OCI-LY1 (cell line): ENCODE measurements around the gene PKD2.
A peak's percentile ranks its signal among the peaks of the same experiment; 100 is the strongest.

Source experiments
- H2AFZ ChIP-seq: fragments of 200-600 bp; sonication (generic), shearing (Covaris generic); 2 replicates; pipeline ENCODE4 v1.6.0; 2014; ENCODE audit warnings: antibody characterized with exemption, mild to moderate bottlenecking, low read length
- H3F3A ChIP-seq: fragments of 200-600 bp; sonication (generic), shearing (Covaris generic); 2 replicates; pipeline ENCODE4 v1.6.0; 2014; ENCODE audit warnings: mild to moderate bottlenecking, antibody characterized with exemption, low read length, moderate library complexity; ENCODE audit not compliant: insufficient read depth
- H3K27ac ChIP-seq: fragments of 200-600 bp; sonication (generic); 2 replicates; pipeline ENCODE4 v1.5.1; 2014; ENCODE audit warnings: low read length, mixed run types, mild to moderate bottlenecking, low read depth; ENCODE audit not compliant: poor library complexity, severe bottlenecking
- H3K27me3 ChIP-seq: fragments of 200-600 bp; sonication (generic); 2 replicates; pipeline ENCODE4 v1.6.0; 2014; ENCODE audit warnings: antibody characterized with exemption, mild to moderate bottlenecking, low read length, moderate library complexity; ENCODE audit not compliant: insufficient read depth
- H3K36me3 ChIP-seq: fragments of 200-600 bp; sonication (generic); 2 replicates; pipeline ENCODE4 v1.6.1; 2014; ENCODE audit warnings: mild to moderate bottlenecking, antibody characterized with exemption, low read length, moderate library complexity, mixed read lengths; ENCODE audit not compliant: insufficient read depth
- H3K4me1 ChIP-seq: fragments of 200-600 bp; sonication (generic); 2 replicates; pipeline ENCODE4 v1.5.1; 2014; ENCODE audit warnings: mild to moderate bottlenecking, low read length, moderate library complexity; ENCODE audit not compliant: insufficient read depth, severe bottlenecking
- H3K4me2 ChIP-seq: fragments of 200-600 bp; sonication (generic), shearing (Covaris generic); 2 replicates; pipeline ENCODE4 v1.6.1; 2014; ENCODE audit warnings: low read length
- H3K4me3 ChIP-seq: fragments of 200-600 bp; sonication (generic); 2 replicates; pipeline ENCODE4 v1.5.1; 2014; ENCODE audit warnings: low read length, low read depth, mild to moderate bottlenecking, mixed read lengths; ENCODE audit not compliant: poor library complexity, severe bottlenecking
- H3K79me2 ChIP-seq: fragments of 200-600 bp; shearing (Covaris generic); 2 replicates; pipeline ENCODE4 v1.6.1; 2016; ENCODE audit warnings: mixed run types, low read length, mixed read lengths; ENCODE audit not compliant: insufficient read depth
- H3K9ac ChIP-seq: fragments of 200-600 bp; sonication (generic), shearing (Covaris generic); 2 replicates; pipeline ENCODE4 v1.6.1; 2014; ENCODE audit warnings: mild to moderate bottlenecking, low read length, mixed read lengths
- H3K9me2 ChIP-seq: fragments of 200-600 bp; sonication (generic), shearing (Covaris generic); 2 replicates; pipeline ENCODE4 v1.6.1; 2014; ENCODE audit warnings: low read depth, mild to moderate bottlenecking, low read length, mixed read lengths
- H3K9me3 ChIP-seq: fragments of 200-600 bp; shearing (Covaris generic); 2 replicates; pipeline ENCODE4 v1.6.1; 2014; ENCODE audit warnings: low read length, mixed read lengths
- H4K20me1 ChIP-seq: fragments of 200-600 bp; sonication (generic), shearing (Covaris generic); 2 replicates; pipeline ENCODE4 v1.6.0; 2016; ENCODE audit warnings: mild to moderate bottlenecking, low read length; ENCODE audit not compliant: insufficient read depth
- CTCF ChIP-seq: fragments of 200-600 bp; sonication (generic), shearing (Covaris generic); IDR thresholded peaks from 2 replicates; pipeline ENCODE4 v1.5.1; 2017; ENCODE audit warnings: mild to moderate bottlenecking, antibody characterized with exemption, low read length, moderate library complexity, mixed read lengths
- EZH2 ChIP-seq: fragments of 200-600 bp; sonication (generic), shearing (Covaris generic); IDR thresholded peaks from 2 replicates; pipeline ENCODE4 v1.8.0; 2017; ENCODE audit warnings: borderline replicate concordance, mixed run types, mild to moderate bottlenecking, antibody characterized with exemption, low read length, moderate library complexity, mixed read lengths

Gene PKD2

GRCh38 chr4:88030565-88031310 is 23.3 kb downstream of the PKD2 start:
- TF ChIP-seq CTCF (no peak), EZH2 (no peak)
- Histone ChIP-seq H3K4me2 (no peak overlapping the region), H3K27ac (no peak overlapping the region), H3K9ac (no peak overlapping the region), H4K20me1 (no peaks in the 10 kb centered on the region), H3K4me3 (no peak overlapping the region), H2AFZ (no peak overlapping the region), H3K36me3 (no peaks in the 10 kb centered on the region; the same call in 1 of the 2 replicates), H3K79me2 (no peaks in the 10 kb centered on the region), H3K9me2 (no peaks in the 10 kb centered on the region), H3K9me3 (peaks cover 3% of the 10 kb centered on the region; the same call in 1 of the 2 replicates), H3K27me3 (no peaks in the 10 kb centered on the region), H3K4me1 (no peaks in the 10 kb centered on the region), H3F3A (no peaks in the 10 kb centered on the region)

DNA sequence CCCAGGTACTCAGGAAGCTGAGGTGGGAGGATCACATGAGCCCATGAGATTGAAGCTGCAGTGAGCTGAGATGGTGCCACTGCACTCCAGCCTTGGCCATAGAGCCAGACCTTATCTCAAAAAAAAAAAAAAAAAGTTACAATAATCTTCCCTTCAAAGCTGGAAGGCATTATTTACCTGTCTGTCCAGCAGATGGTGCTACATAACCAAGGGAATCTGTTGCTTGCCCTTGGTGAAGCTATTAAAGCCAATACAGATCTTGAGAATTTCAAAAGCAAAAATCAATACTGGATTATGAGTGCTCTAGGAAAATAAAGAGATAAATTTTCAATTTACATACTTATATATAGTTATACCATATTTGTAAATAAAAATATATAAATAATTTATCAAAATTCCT is 25.9 kb downstream of the PKD2 start:
- H3K36me3 ChIP-seq = no peaks in the 10 kb centered on the region
- H2AFZ ChIP-seq = no peak overlapping the region
- no peaks in the 10 kb centered on the region for H4K20me1 ChIP-seq

DNA sequence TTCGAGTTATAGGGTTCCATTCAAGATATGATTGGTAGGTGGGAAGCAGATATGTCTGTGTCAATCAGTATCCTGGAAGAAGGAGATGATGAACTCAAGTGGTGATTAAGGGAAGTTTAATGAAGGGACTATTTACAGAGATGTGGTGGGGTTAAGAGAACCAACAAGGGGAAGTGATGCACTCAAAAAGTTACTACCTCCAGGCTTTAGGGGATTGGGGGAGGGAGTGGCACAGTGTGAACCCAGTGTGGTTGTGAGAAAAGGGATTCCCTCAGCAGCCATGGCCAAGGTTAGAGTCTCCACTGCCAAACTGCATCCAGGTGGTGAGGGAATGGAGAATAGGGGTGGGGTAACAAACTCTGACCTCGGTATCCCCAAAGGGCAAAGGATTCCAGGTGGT is 27.9 kb downstream of the PKD2 start:
- Histone ChIP-seq H3K9ac (no peak overlapping the region), H3K9me3 (no peaks in the 10 kb centered on the region), H3K36me3 (no peaks in the 10 kb centered on the region), H3K4me3 (no peak overlapping the region), H4K20me1 (no peaks in the 10 kb centered on the region), H3K9me2 (no peaks in the 10 kb centered on the region), H3K79me2 (no peaks in the 10 kb centered on the region), H3F3A (no peaks in the 10 kb centered on the region), H3K4me2 (no peak overlapping the region), H3K27ac (no peak overlapping the region), H3K4me1 (no peaks in the 10 kb centered on the region), H3K27me3 (no peaks in the 10 kb centered on the region), H2AFZ (no peak overlapping the region)
- TF ChIP-seq CTCF = no peak

More for the DNA sequence above, 25.9 kb downstream of the PKD2 start:
- Histone ChIP-seq H3F3A (no peaks in the 10 kb centered on the region), H3K27ac (no peak overlapping the region), H3K9me3 (no peaks in the 10 kb centered on the region), H3K9me2 (no peaks in the 10 kb centered on the region), H3K4me3 (no peak overlapping the region), H3K9ac (no peak overlapping the region), H3K4me1 (no peaks in the 10 kb centered on the region), H3K27me3 (no peaks in the 10 kb centered on the region), H3K4me2 (no peak overlapping the region), H3K79me2 (no peaks in the 10 kb centered on the region)
- TF ChIP-seq CTCF = peak; percentile 54
- no peak for TF ChIP-seq EZH2
